Activated CD4-positive, alpha-beta memory T cell treated with anti-CD3 and anti-CD28 coated beads for 36 hours (primary cell): ENCODE results near the gene SBNO1. TPM values are rescaled to one million over a fixed set of nuclear protein-coding genes. Genes with fewer than 3 reads are reported as not detected.
"Not testable (repeated sequence)": the region's sequence is repeated elsewhere in the genome, so short reads cannot be mapped to it uniquely, and the experiment has no call there.

ENCODE experiments used
- CTCF ChIA-PET: fragments of 350-600 bp; sonication (Branson Sonifier 250); formaldehyde crosslinking; loops from one replicate; lab custom pipeline; 2021; ENCODE audit warnings: antibody characterized with exemption, inconsistent platforms; lab: Charles Lee
- POLR2A ChIA-PET: fragments of 350-600 bp; sonication (Branson Sonifier 250); formaldehyde crosslinking; loops from one replicate; lab custom pipeline; 2021; ENCODE audit warnings: antibody characterized with exemption; lab: Charles Lee
- DNase-seq: peaks from one replicate; pipeline ENCODE4 v3.0.0-alpha.2; 2020
- H3K27ac Mint-ChIP-seq: one replicate; pipeline ENCODE4 v1.8.0; 2021; ENCODE audit warnings: mixed read lengths
- H3K27me3 Mint-ChIP-seq: one replicate; pipeline ENCODE4 v1.8.0; 2021; ENCODE audit warnings: mixed read lengths
- H3K36me3 Mint-ChIP-seq: one replicate; pipeline ENCODE4 v1.8.0; 2021; ENCODE audit warnings: mixed read lengths
- H3K4me1 Mint-ChIP-seq: one replicate; pipeline ENCODE4 v1.8.0; 2021; ENCODE audit warnings: low read depth, mixed read lengths
- H3K4me3 Mint-ChIP-seq: one replicate; pipeline ENCODE4 v1.8.0; 2021; ENCODE audit warnings: mild to moderate bottlenecking, mixed read lengths
- H3K9me3 Mint-ChIP-seq: one replicate; pipeline ENCODE4 v1.8.0; 2021; ENCODE audit warnings: mixed read lengths
- intact Hi-C: fragments of 100-400 bp; cut with micrococcal nuclease; formaldehyde crosslinking; loops from one replicate; pipeline ENCODE4 v1.15.1; 2023
- total RNA-seq, 2 experiments: library from RNA; stranded (reverse); gene quantifications; one replicate each; pipeline ENCODE4 v1.2.3, GENCODE V29; 2021

Gene SBNO1
- total RNA-seq, 2 experiments from 2014 or later: 49.9 to 50.6 TPM

DNA sequence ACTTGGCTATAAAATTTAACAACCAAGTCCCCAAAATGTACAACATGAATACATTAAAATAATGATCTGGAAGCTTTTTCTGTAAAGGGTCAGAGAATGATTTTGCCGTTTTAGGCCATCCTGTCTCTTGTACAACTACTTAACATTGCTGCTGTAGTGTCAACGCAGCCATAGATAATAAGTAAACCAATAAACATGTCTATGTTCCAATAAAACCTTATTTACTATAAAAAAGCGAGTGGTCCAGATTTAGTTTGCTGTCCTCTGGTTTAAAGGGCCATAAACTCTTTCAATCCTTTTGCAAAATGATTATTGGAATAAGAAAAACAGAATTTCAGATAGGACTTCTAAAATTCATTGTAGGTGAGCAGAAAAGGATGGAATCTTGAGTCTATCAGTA is 29.2 kb downstream of the SBNO1 start:
- H3K4me3 Mint-ChIP-seq: no peak overlapping the region
- H3K9me3 Mint-ChIP-seq: no peaks in the 10 kb centered on the region
- intact Hi-C loops: no loop called here
- H3K4me1 Mint-ChIP-seq: peaks cover 6% of the 10 kb centered on the region
- no peak overlapping the region for H3K27ac Mint-ChIP-seq
- ChIA-PET POLR2A (no interaction called here), CTCF (no interaction called here)
- H3K36me3 Mint-ChIP-seq: peaks cover 37% of the 10 kb centered on the region
- no peaks in the 10 kb centered on the region for H3K27me3 Mint-ChIP-seq
- DNase-seq: no peak

DNA sequence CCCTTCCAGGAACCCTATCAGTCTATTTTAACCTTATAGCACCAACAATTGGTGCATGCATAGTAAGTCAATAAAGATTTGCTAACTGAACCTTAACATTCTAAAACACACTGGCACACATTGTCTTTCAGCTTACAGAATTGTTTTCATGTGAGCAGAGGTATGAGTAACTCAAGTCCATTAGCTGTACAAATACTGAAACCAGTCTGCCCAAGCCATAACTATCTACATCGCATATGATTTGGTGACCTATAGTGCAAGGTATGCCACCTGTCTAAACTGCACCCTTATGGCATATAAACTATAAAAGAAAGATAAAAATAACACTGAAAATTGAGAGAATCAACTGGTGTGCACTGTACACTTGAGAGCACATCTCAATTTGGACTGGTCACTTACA is 34.8 kb downstream of the SBNO1 start:
- Mint-ChIP-seq H3K36me3 (peaks cover 34% of the 10 kb centered on the region), H3K4me1 (no peaks in the 10 kb centered on the region), H3K4me3 (no peak overlapping the region), H3K9me3 (no peaks in the 10 kb centered on the region), H3K27me3 (no peaks in the 10 kb centered on the region), H3K27ac (no peak overlapping the region)
- DNase-seq: no peak
- ChIA-PET CTCF (no interaction called here), POLR2A (no interaction called here)
- intact Hi-C loops: no loop called here

- no peak overlapping the region for H3K4me3 Mint-ChIP-seq
- DNase-seq: no peak
- H3K27ac Mint-ChIP-seq: no peak overlapping the region
- ChIA-PET CTCF (no interaction called here), POLR2A (no interaction called here)
- no peaks in the 10 kb centered on the region for H3K27me3 Mint-ChIP-seq
- peaks cover 35% of the 10 kb centered on the region for H3K36me3 Mint-ChIP-seq
- no peaks in the 10 kb centered on the region for H3K4me1 Mint-ChIP-seq
- intact Hi-C loops: no loop called here
- H3K9me3 Mint-ChIP-seq: no peaks in the 10 kb centered on the region
Measured at GRCh38 chr12:123319826-123320225, 44.8 kb downstream of the SBNO1 start.

DNA sequence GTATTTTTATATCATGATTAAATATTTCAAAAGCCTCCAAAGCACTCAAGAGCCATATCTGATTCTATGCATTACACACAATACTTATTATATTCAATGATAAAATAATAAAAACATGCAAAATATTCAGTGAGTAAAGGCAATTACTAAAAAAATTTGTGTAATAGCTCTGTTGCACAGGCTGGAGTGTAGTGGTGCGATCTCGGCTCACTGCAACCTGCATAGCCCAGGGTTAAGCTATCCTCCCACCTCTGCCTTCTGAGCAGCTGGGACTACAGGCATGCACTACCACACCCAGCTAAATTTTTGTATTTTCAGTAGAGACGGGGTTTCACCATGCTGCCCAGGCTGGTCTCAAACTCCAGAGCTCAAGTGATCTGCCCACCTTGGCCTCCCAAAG is 45.4 kb downstream of the SBNO1 start:
- intact Hi-C loops: no loop called here
- peaks cover 35% of the 10 kb centered on the region for H3K36me3 Mint-ChIP-seq
- CTCF ChIA-PET: no interaction called here

DNA sequence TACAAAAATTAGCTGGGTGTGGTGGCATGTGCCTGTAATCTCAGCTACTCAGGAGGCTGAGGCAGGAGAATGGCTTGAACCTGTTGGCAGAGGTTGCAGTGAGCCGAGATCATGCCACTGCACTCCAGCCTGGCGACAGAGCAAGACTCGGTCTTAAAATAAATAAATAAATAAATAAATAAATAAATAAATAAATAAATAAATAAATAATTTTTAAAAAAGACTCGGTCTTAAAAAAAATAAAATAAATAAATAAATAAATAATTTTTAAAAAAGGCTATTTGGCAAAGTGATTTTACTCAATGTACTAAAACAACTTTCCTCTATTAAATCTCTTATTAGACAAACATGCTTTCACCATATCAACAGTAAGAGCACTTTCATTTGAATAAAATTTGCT is 51.6 kb downstream of the SBNO1 start:
- DNase-seq, H3K27ac Mint-ChIP-seq, H3K4me1 Mint-ChIP-seq, POLR2A ChIA-PET, H3K9me3 Mint-ChIP-seq, H3K4me3 Mint-ChIP-seq, intact Hi-C loops, H3K27me3 Mint-ChIP-seq: not testable (repeated sequence)
- peaks cover 34% of the 10 kb centered on the region for H3K36me3 Mint-ChIP-seq
- CTCF ChIA-PET: interaction anchor here (0.6 kb wide), 2 partner anchors 347 to 487 kb away, joined by 3 read pairs; partner anchors contain the start of gene ABCB9

More for the DNA sequence above, 45.4 kb downstream of the SBNO1 start:
- no peaks in the 10 kb centered on the region for H3K4me1 Mint-ChIP-seq
- H3K27me3 Mint-ChIP-seq: no peaks in the 10 kb centered on the region
- no peaks in the 10 kb centered on the region for H3K9me3 Mint-ChIP-seq
- no peak for DNase-seq
- no peak overlapping the region for H3K27ac Mint-ChIP-seq
- POLR2A ChIA-PET: no interaction called here
- H3K4me3 Mint-ChIP-seq: no peak overlapping the region

DNA sequence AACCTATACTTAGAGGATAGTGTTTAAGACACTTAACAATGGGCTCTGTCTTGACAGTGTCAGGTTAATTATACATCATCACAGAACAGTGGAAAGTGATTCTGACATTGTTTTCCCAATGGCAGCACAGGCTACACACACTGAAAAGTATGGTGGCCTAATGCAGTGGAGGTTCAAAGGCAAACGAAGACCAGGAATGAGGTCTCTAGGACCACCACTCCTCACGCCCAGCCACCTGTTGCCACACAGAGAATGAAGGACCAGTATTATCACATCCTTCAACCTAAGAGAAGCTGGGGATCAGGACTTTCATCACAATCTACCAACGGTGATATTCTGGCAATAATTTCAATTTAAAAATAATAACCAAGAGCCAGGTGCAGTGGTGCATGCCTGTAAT is 58.4 kb downstream of the SBNO1 start:
- H3K27me3 Mint-ChIP-seq: no peaks in the 10 kb centered on the region
- H3K36me3 Mint-ChIP-seq: peaks cover 32% of the 10 kb centered on the region
- no peak for DNase-seq
- CTCF ChIA-PET: no interaction called here
- POLR2A ChIA-PET: no interaction called here
- no peak overlapping the region for H3K27ac Mint-ChIP-seq
- no peak overlapping the region for H3K4me3 Mint-ChIP-seq
- intact Hi-C loops: no loop called here
- H3K4me1 Mint-ChIP-seq: no peaks in the 10 kb centered on the region
- no peaks in the 10 kb centered on the region for H3K9me3 Mint-ChIP-seq

GRCh38 chr12:123305136-123305535 is 59.5 kb downstream of the SBNO1 start:
- ChIA-PET POLR2A (interaction anchor here (1.1 kb wide), 1 partner anchor 11 kb away, joined by 3 read pairs; no protein-coding TSS in a partner anchor), CTCF (interaction anchor here (0.7 to 1.3 kb wide), 2 partner anchors 61 to 276 kb away, joined by 3 to 4 read pairs; no protein-coding TSS in a partner anchor)
- no peaks in the 10 kb centered on the region for H3K27me3 Mint-ChIP-seq
- H3K27ac Mint-ChIP-seq: no peak overlapping the region
- H3K4me1 Mint-ChIP-seq: no peaks in the 10 kb centered on the region
- no peak for DNase-seq
- H3K9me3 Mint-ChIP-seq: no peaks in the 10 kb centered on the region
- intact Hi-C loops: no loop called here
- no peak overlapping the region for H3K4me3 Mint-ChIP-seq
- peaks cover 33% of the 10 kb centered on the region for H3K36me3 Mint-ChIP-seq

- no peak for DNase-seq
- Mint-ChIP-seq H3K27ac (no peak overlapping the region), H3K36me3 (peaks cover 29% of the 10 kb centered on the region), H3K9me3 (no peaks in the 10 kb centered on the region), H3K4me3 (no peak overlapping the region), H3K27me3 (no peaks in the 10 kb centered on the region), H3K4me1 (no peaks in the 10 kb centered on the region)
- ChIA-PET CTCF (no interaction called here), POLR2A (interaction anchor here (1.2 kb wide), 1 partner anchor 12 kb away, joined by 3 read pairs; no protein-coding TSS in a partner anchor)
- intact Hi-C loops: no loop called here
Measured at GRCh38 chr12:123293178-123293760, 71.4 kb downstream of the SBNO1 start.

GRCh38 chr12:123289911-123290310 is 74.7 kb downstream of the SBNO1 start:
- POLR2A ChIA-PET: no interaction called here
- no peaks in the 10 kb centered on the region for H3K9me3 Mint-ChIP-seq
- intact Hi-C loops: no loop called here
- CTCF ChIA-PET: no interaction called here
- H3K4me3 Mint-ChIP-seq: no peak overlapping the region
- H3K4me1 Mint-ChIP-seq: no peaks in the 10 kb centered on the region
- peaks cover 16% of the 10 kb centered on the region for H3K36me3 Mint-ChIP-seq
- no peak overlapping the region for H3K27ac Mint-ChIP-seq
- H3K27me3 Mint-ChIP-seq: no peaks in the 10 kb centered on the region
- DNase-seq: no peak

GRCh38 chr12:123288751-123289346 is 75.8 kb downstream of the SBNO1 start:
- H3K4me3 Mint-ChIP-seq: no peak overlapping the region
- H3K27me3 Mint-ChIP-seq: no peaks in the 10 kb centered on the region
- peaks cover 10% of the 10 kb centered on the region for H3K36me3 Mint-ChIP-seq
- CTCF ChIA-PET: no interaction called here
- POLR2A ChIA-PET: no interaction called here
- intact Hi-C loops: no loop called here
- H3K27ac Mint-ChIP-seq: no peak overlapping the region
- no peaks in the 10 kb centered on the region for H3K9me3 Mint-ChIP-seq
- no peak for DNase-seq
- H3K4me1 Mint-ChIP-seq: no peaks in the 10 kb centered on the region

GRCh38 chr12:123286652-123287373 is 77.8 kb downstream of the SBNO1 start:
- H3K4me3 Mint-ChIP-seq: no peak overlapping the region
- CTCF ChIA-PET: no interaction called here
- DNase-seq: no peak
- POLR2A ChIA-PET: no interaction called here
- H3K4me1 Mint-ChIP-seq: no peaks in the 10 kb centered on the region
- intact Hi-C loops: no loop called here
- peaks cover 2% of the 10 kb centered on the region for H3K36me3 Mint-ChIP-seq
- no peaks in the 10 kb centered on the region for H3K9me3 Mint-ChIP-seq
- H3K27ac Mint-ChIP-seq: peak overlapping the region; percentile 30
- H3K27me3 Mint-ChIP-seq: no peaks in the 10 kb centered on the region

- intact Hi-C loops: no loop called here
- no peak overlapping the region for H3K27ac Mint-ChIP-seq
- POLR2A ChIA-PET: no interaction called here
- H3K27me3 Mint-ChIP-seq: no peaks in the 10 kb centered on the region
- no peaks in the 10 kb centered on the region for H3K4me1 Mint-ChIP-seq
- no peak for DNase-seq
- H3K36me3 Mint-ChIP-seq: no peaks in the 10 kb centered on the region
- CTCF ChIA-PET: interaction anchor here (1.2 kb wide), 1 partner anchor 44 kb away, joined by 5 read pairs; no protein-coding TSS in a partner anchor
- H3K4me3 Mint-ChIP-seq: no peak overlapping the region
- H3K9me3 Mint-ChIP-seq: no peaks in the 10 kb centered on the region
Measured at GRCh38 chr12:123284669-123285068, 80.0 kb downstream of the SBNO1 start.
